BLaER1 treated with 17β-estradiol and CSF1 and Interleukin-3, amounts not matched to agents 10 nM and 100 nM (cell line): ENCODE results near the gene MS4A18.
A peak's percentile ranks its signal among the peaks of the same experiment; 100 is the strongest.
"Not testable (repeated sequence)": the region's sequence is repeated elsewhere in the genome, so short reads cannot be mapped to it uniquely, and the experiment has no call there.

Source experiments
- H3K27ac ChIP-seq, 11 experiments: shearing (Covaris generic); formaldehyde crosslinking; 2 replicates each; pipeline ENCODE4 v1.8.1; 2022
- H3K27me3 ChIP-seq, 11 experiments: shearing (Covaris generic); formaldehyde crosslinking; 2 replicates each; pipeline ENCODE4 v1.8.1; 2022
- H3K36me3 ChIP-seq, 11 experiments: shearing (Covaris generic); formaldehyde crosslinking; 2 replicates each; pipeline ENCODE4 v1.8.1; 2022
- H3K4me1 ChIP-seq, 10 experiments: shearing (Covaris generic); formaldehyde crosslinking; 2 replicates each; pipeline ENCODE4 v1.8.1; 2022
- H3K4me2 ChIP-seq, 11 experiments: shearing (Covaris generic); formaldehyde crosslinking; 2 replicates each; pipeline ENCODE4 v1.8.1; 2022
- H3K4me3 ChIP-seq, 10 experiments: shearing (Covaris generic); formaldehyde crosslinking; 2 replicates each; pipeline ENCODE4 v1.8.1; 2022
- H3K9ac ChIP-seq, 11 experiments: shearing (Covaris generic); formaldehyde crosslinking; 2 replicates each; pipeline ENCODE4 v1.8.1; 2022
- H3K9me3 ChIP-seq, 11 experiments: shearing (Covaris generic); formaldehyde crosslinking; replicated peaks in 1 of 11; 2 replicates each; pipeline ENCODE4 v1.8.1; 2022
- H4K20me1 ChIP-seq, 11 experiments: shearing (Covaris generic); formaldehyde crosslinking; 2 replicates each; pipeline ENCODE4 v1.8.1; 2022
- Cebpa-rat ChIP-seq, 11 experiments: shearing (Covaris generic); IDR thresholded peaks; 2 replicates each; pipeline ENCODE4 v1.8.1; 2022

MS4A18 gene

GRCh38 chr11:60724420-60724819 lies at the start of gene MS4A18:
Gene MS4A18 (plus strand): TSS chr11:60724720.
- Histone ChIP-seq H3K4me2 (no peak within 1 kb of the TSS), H3K9ac (no peak within 1 kb of the TSS), H4K20me1 (no peaks in the 10 kb centered on the region), H3K36me3 (no peaks in the 10 kb centered on the region), H3K27ac (no peak within 1 kb of the TSS), H3K4me3 (no peak within 1 kb of the TSS), H3K27me3 (no peaks in the 10 kb centered on the region), H3K4me1 (0 out of 20 replicates have a peak, but pooled peaks cover 0 to 5% (median 0%) of the 10 kb centered on the region in 10 experiments), H3K9me3 (peaks cover 2 to 13% (median 3%) of the 10 kb centered on the region in 11 experiments; a peak in 20 of 22 replicates)
- no peak for TF ChIP-seq Cebpa-rat (IDR thresholded peaks at IDR 0.05)

DNA sequence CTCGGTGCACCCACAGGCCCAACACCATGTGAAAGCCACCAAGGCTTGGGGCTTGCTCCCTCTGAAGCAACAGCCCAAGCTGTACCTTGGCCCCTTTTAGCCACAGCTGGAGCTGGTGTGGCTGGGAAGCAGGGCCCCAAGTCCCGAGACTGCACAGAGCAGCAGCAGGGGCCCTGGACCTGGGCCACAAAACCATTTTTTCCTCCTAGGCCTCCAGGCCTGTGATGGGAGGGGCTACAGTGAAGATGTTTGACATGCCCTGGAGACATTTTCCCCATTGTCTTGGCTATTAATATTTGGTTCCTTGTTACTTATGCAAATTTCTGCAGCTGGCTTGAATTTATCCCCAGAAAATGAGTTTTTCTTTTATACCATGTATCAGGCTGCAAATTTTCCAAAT lies 46.3 kb upstream of the MS4A18 start:
- not testable (repeated sequence) for H3K27me3 ChIP-seq, H3K36me3 ChIP-seq, H3K4me1 ChIP-seq, H3K4me2 ChIP-seq, H3K9ac ChIP-seq, H3K27ac ChIP-seq, H4K20me1 ChIP-seq
- Histone ChIP-seq H3K4me3 (peak overlapping the region in 5 of 10 experiments; percentile 10 to 35 (median 17); a peak in 4 of 20 replicates), H3K9me3 (peaks cover 48 to 76% (median 66%) of the 10 kb centered on the region in 11 experiments)

DNA sequence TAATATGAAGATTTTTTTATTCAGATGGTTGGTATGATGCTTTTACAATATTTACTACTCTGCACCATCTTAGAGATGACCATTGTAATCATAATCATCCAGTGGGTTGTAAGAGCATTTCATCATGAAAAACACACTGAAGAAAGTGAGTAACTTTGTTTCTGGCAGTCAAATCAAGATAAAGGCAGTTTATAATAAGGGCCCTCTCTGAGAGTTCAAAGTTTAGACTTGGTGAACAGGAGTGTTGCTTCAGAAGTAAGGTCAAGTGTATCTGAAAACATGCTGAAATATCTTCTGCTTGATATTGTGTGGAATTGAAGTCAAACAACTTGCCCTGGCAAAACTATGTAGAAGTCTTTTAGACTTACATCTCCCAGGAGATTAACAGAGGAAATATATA lies 44.6 kb upstream of the MS4A18 start:
- H3K9me3 ChIP-seq, result peaks cover 52 to 72% (median 63%) of the 10 kb centered on the region in 11 experiments
- H3K27ac ChIP-seq, result no peak overlapping the region
- no peaks in the 10 kb centered on the region for H4K20me1 ChIP-seq
- H3K9ac ChIP-seq, result no peak overlapping the region
- H3K27me3 ChIP-seq, result no peaks in the 10 kb centered on the region
- H3K4me1 ChIP-seq, result peaks cover 8 to 12% (median 11%) of the 10 kb centered on the region in 10 experiments; a peak in 14 of 20 replicates
- H3K4me3 ChIP-seq, result no peak overlapping the region
- no peak overlapping the region for H3K4me2 ChIP-seq
- peaks cover 0 to 9% (median 6%) of the 10 kb centered on the region in 11 experiments; a peak in 3 of 22 replicates for H3K36me3 ChIP-seq
- no peak for TF ChIP-seq Cebpa-rat (IDR thresholded peaks at IDR 0.05)

DNA sequence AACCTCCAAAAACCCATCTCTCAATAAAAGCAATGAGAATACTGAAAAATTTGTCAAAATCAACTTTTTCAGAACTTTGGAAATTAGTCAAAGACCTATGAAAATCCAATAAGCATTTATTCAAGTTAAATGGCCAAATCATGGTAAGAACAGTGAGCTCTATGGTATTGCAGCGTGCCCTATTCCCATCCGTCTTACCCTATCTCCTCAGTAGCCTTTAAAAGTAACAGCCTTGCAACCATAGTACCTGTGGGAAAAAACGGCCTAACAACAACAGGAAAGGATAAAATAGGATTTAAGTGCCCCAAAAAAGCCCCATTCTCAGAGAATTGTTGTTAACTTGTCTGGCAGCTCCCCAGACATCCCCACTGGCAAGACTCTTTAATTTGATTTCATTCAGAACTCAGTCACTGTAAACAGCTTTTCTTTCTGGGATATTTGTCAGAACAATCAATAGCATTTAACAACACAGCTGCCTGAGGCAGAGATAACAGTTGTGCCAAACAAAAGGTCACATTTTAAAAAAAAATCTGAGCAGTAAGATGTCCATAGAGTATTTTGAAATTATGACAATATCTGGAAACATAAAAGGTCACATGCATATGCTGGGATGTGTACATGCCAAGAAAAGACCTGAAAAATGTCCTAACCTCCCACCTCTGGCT lies 43.9 kb upstream of the MS4A18 start:
- Histone ChIP-seq H4K20me1 (no peaks in the 10 kb centered on the region), H3K27ac (no peak overlapping the region), H3K4me2 (no peak overlapping the region), H3K9ac (no peak overlapping the region), H3K27me3 (no peaks in the 10 kb centered on the region), H3K4me1 (peaks cover 8 to 12% (median 11%) of the 10 kb centered on the region in 10 experiments; a peak in 14 of 20 replicates), H3K4me3 (no peak overlapping the region), H3K9me3 (peaks cover 52 to 72% (median 63%) of the 10 kb centered on the region in 11 experiments), H3K36me3 (peaks cover 0 to 9% (median 6%) of the 10 kb centered on the region in 11 experiments; a peak in 3 of 22 replicates)
- no peak for TF ChIP-seq Cebpa-rat (IDR thresholded peaks at IDR 0.05)

DNA sequence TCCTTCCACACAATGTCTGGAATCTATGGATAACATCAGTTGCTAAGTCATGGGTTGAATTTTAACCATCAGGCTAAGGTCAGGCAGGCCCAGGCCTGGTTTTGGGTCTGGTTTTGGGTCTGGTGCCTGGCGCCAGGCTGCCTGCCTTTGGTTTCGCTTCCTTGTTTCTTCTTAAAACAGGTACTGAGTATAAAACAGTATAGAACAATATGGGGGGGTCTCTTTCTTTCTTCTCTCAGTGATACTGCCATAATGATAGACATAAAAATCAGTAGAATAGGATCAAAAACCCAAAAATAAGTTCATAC lies 40.0 kb upstream of the MS4A18 start:
- H3K9me3 ChIP-seq, result peaks cover 22 to 40% (median 29%) of the 10 kb centered on the region in 11 experiments
- not testable (repeated sequence) for H3K9ac ChIP-seq, H4K20me1 ChIP-seq, H3K36me3 ChIP-seq, H3K27me3 ChIP-seq
- peak overlapping the region; percentile 19 to 68 (median 51); a peak in 20 of 22 replicates for H3K4me2 ChIP-seq
- peaks cover 8 to 12% (median 11%) of the 10 kb centered on the region in 10 experiments; a peak in 14 of 20 replicates for H3K4me1 ChIP-seq
- peak overlapping the region in 2 of 11 experiments; percentile 23 to 26; a peak in 2 of 22 replicates for H3K27ac ChIP-seq
- H3K4me3 ChIP-seq, result peak overlapping the region in 4 of 10 experiments; percentile 18 to 39 (median 22); a peak in 1 of 20 replicates

DNA sequence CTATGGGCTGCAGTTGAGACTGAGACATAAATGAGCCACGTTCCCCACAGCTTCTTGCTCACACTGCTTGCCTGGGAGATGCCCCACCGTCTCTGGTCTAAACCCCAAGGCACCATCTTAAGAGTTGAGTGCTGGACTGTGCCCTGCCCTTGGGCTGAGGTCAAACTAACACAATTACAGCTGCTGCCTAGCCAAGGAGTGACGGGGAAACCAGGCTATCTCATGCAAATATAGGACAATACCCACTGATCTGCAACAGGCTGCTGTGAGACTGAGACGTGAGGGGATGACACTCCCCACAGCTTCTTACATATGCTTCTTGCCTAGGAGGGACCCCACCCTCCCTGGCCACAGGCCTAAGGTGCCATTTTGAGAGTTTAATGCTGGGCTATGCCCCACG lies 32.9 kb upstream of the MS4A18 start:
- no peaks in the 10 kb centered on the region for H3K27me3 ChIP-seq
- H3K36me3 ChIP-seq, result no peaks in the 10 kb centered on the region
- H3K9me3 ChIP-seq, result peaks cover 20 to 42% (median 34%) of the 10 kb centered on the region in 11 experiments
- no peak overlapping the region for H3K9ac ChIP-seq
- no peak overlapping the region for H3K4me2 ChIP-seq
- H3K27ac ChIP-seq, result no peak overlapping the region
- H3K4me3 ChIP-seq, result no peak overlapping the region
- H3K4me1 ChIP-seq, result no peaks in the 10 kb centered on the region
- no peaks in the 10 kb centered on the region for H4K20me1 ChIP-seq
- no peak for TF ChIP-seq Cebpa-rat (IDR thresholded peaks at IDR 0.05)

DNA sequence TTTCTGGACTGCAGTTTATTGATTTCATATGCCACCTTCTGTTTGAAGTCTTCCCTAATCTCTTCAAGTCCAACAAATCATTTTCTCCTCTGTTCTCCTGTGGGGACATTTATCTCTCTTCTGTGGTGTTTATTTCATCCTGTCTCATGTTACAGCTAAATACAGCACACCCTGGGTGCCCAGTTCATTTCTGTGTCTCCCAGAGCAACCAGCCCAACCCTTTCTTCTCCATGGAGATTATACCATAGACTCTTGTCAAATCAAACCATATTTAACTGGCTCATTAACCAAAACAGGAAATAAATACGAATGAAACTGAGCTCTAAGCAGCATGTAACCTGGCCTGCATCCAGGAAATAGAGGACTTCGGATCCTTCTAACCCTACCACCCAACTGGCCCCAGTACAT lies 25.2 kb upstream of the MS4A18 start, which contains the start of gene MS4A8:
Gene MS4A8 (plus strand): TSS at position 329 of the 408 bp plus-strand sequence. CDS start 1,249 bp downstream, outside the sequence.
- no peaks in the 10 kb centered on the region for H3K27me3 ChIP-seq
- H3K27ac ChIP-seq, result no peak within 1 kb of the TSS
- no peaks in the 10 kb centered on the region for H3K36me3 ChIP-seq

GRCh38 chr11:60699936-60700335 lies 24.6 kb upstream of the MS4A18 start:
- no peak for TF ChIP-seq Cebpa-rat (IDR thresholded peaks at IDR 0.05)
- Histone ChIP-seq H4K20me1 (no peaks in the 10 kb centered on the region), H3K36me3 (no peaks in the 10 kb centered on the region), H3K4me1 (peaks cover 0 to 10% (median 7%) of the 10 kb centered on the region in 10 experiments; a peak in 8 of 20 replicates), H3K4me2 (0 out of 22 replicates have a peak overlapping the region, but pooled peaks of 1 of the 11 experiments have one; percentile 20), H3K9me3 (peaks cover 5 to 14% (median 9%) of the 10 kb centered on the region in 11 experiments; a peak in 20 of 22 replicates), H3K27me3 (no peaks in the 10 kb centered on the region), H3K9ac (no peak overlapping the region), H3K4me3 (no peak overlapping the region), H3K27ac (no peak overlapping the region)

More for the DNA sequence above, 25.2 kb upstream of the MS4A18 start, which contains the start of gene MS4A8:
- H4K20me1 ChIP-seq, result no peaks in the 10 kb centered on the region
- H3K4me1 ChIP-seq, result peaks cover 0 to 10% (median 7%) of the 10 kb centered on the region in 10 experiments; a peak in 8 of 20 replicates
- H3K9me3 ChIP-seq, result peaks cover 7 to 21% (median 15%) of the 10 kb centered on the region in 11 experiments; a peak in 21 of 22 replicates
- H3K9ac ChIP-seq, result no peak within 1 kb of the TSS
- peak within 1 kb of the TSS in 5 of 11 experiments; percentile 14 to 41 (median 20); a peak in 8 of 22 replicates for H3K4me2 ChIP-seq
- TF ChIP-seq Cebpa-rat (IDR thresholded peaks at IDR 0.05), result no peak
- H3K4me3 ChIP-seq, result no peak within 1 kb of the TSS

DNA sequence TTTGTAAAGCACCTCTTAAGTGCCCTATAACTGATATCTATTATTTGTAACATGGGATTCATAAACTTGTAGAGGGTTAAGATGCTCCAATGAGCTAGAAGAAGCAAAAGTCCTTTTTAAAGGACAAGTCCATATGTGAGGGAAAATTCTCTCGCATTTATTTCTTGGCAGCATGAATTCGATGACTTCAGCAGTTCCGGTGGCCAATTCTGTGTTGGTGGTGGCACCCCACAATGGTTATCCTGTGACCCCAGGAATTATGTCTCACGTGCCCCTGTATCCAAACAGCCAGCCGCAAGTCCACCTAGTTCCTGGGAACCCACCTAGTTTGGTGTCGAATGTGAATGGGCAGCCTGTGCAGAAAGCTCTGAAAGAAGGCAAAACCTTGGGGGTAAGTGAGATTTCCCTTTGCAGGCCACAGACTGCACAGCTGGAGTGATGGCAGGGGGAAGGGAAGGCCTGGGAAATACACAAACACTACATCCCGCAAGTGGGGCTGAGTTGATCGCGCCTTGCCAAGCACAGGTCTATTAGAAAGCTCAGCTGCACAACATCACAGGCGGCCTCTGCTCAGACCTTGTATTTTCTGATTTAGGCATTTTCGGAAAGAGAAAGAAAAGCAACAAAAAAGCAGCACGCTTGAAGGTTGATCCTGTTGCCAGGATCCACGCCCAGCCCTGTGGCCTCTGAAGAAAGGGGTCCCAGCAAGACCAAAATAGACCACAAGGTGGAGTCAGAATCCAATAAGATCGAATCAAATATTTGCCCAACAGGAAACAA lies 23.6 kb upstream of the MS4A18 start:
- Histone ChIP-seq H3K9ac (no peak overlapping the region), H3K4me2 (no peak overlapping the region), H3K27ac (no peak overlapping the region), H3K36me3 (no peaks in the 10 kb centered on the region), H3K4me1 (peaks cover 0 to 10% (median 7%) of the 10 kb centered on the region in 10 experiments; a peak in 8 of 20 replicates), H3K27me3 (no peaks in the 10 kb centered on the region), H3K4me3 (no peak overlapping the region), H4K20me1 (no peaks in the 10 kb centered on the region), H3K9me3 (peaks cover 0 to 5% (median 0%) of the 10 kb centered on the region in 11 experiments; a peak in 5 of 22 replicates)
- no peak for TF ChIP-seq Cebpa-rat (IDR thresholded peaks at IDR 0.05)
